Left ventricle myocardium superior (tissue), 1 donor: Measurements from ENCODE around the gene A4GALT. TPM values are rescaled to one million over a fixed set of nuclear protein-coding genes. Genes with fewer than 3 reads are reported as not detected.

Experiments
- ATAC-seq: fragments of 200-7000 bp; cut with Tn5 transposase; one replicate; pipeline ENCODE4 v1.9.1; 2020; ENCODE audit warnings: mild to moderate bottlenecking, moderate library complexity
- DNase-seq: peaks from one replicate; pipeline ENCODE4 v3.0.0-alpha.2; 2020
- intact Hi-C: fragments of 100-400 bp; cut with micrococcal nuclease; formaldehyde crosslinking; loops from one replicate; pipeline ENCODE4 v1.11.0; 2022
- total RNA-seq: library from RNA; stranded (reverse); fragmentation: NEBNext Ultra II Directional; extraction: Animal tissue kit (Norgen Biotek cat#: 25700); gene quantifications from one replicate; pipeline ENCODE4 v1.2.1, GENCODE V29; 2021
- donor health status: DM: no; HTN: yes; CAD: no; lungs with severe emphysema.

The A4GALT gene
- total RNA-seq, 1 donor from 2014 or later: 81.7 TPM

GRCh38 chr22:42711895-42712837, 8.5 kb downstream of the A4GALT start:
- ATAC-seq (peak; percentile 73), DNase-seq (peak; percentile 59)
- intact Hi-C loops: no loop called here

GRCh38 chr22:42711281-42711731, 9.4 kb downstream of the A4GALT start:
- DNase-seq: no peak
- no peak for ATAC-seq
- intact Hi-C loops: no loop called here

GRCh38 chr22:42708417-42708816, 12.3 kb downstream of the A4GALT start:
- intact Hi-C loops: no loop called here
- ATAC-seq (no peak), DNase-seq (no peak)

GRCh38 chr22:42707496-42707895, 13.2 kb downstream of the A4GALT start:
- DNase-seq (no peak), ATAC-seq (no peak)
- intact Hi-C loops: no loop called here

- ATAC-seq (no peak), DNase-seq (no peak)
- intact Hi-C loops: no loop called here
Measured at GRCh38 chr22:42704896-42705295, 15.8 kb downstream of the A4GALT start.

GRCh38 chr22:42702675-42703074, 18.0 kb downstream of the A4GALT start:
- intact Hi-C loops: no loop called here
- no peak for ATAC-seq
- DNase-seq: no peak

GRCh38 chr22:42701694-42702093, 19.0 kb downstream of the A4GALT start:
- ATAC-seq (no peak), DNase-seq (peak; percentile 41)
- intact Hi-C loops: no loop called here

- ATAC-seq (no peak), DNase-seq (no peak)
- intact Hi-C loops: no loop called here
Measured at GRCh38 chr22:42700901-42701300, 19.8 kb downstream of the A4GALT start.

GRCh38 chr22:42700355-42700754, 20.3 kb downstream of the A4GALT start:
- DNase-seq: no peak
- intact Hi-C loops: no loop called here
- ATAC-seq: no peak

- no peak for DNase-seq
- no peak for ATAC-seq
- intact Hi-C loops: no loop called here
Measured at GRCh38 chr22:42699976-42700352, 20.7 kb downstream of the A4GALT start.

- DNase-seq (peak; percentile 71), ATAC-seq (peak; percentile 20)
- intact Hi-C loops: no loop called here
Measured at GRCh38 chr22:42699281-42699975, 21.2 kb downstream of the A4GALT start.

- ATAC-seq: peak; percentile 81
- intact Hi-C loops: no loop called here
- DNase-seq: peak; percentile 94
Measured at GRCh38 chr22:42697542-42698013, 23.1 kb downstream of the A4GALT start.

GRCh38 chr22:42696331-42696967, 24.2 kb downstream of the A4GALT start:
- no peak for ATAC-seq
- peak; percentile 27 for DNase-seq
- intact Hi-C loops: no loop called here

- ATAC-seq (peak; percentile 26), DNase-seq (peak; percentile 82)
- intact Hi-C loops: no loop called here
Measured at GRCh38 chr22:42695294-42695693, 25.4 kb downstream of the A4GALT start.

GRCh38 chr22:42693763-42694683, 26.6 kb downstream of the A4GALT start:
- DNase-seq: peak; percentile 35
- intact Hi-C loops: no loop called here
- ATAC-seq: no peak

GRCh38 chr22:42693055-42693762, 27.5 kb downstream of the A4GALT start:
- intact Hi-C loops: no loop called here
- no peak for ATAC-seq
- peak; percentile 30 for DNase-seq

- intact Hi-C loops: no loop called here
- peak; percentile 38 for DNase-seq
- ATAC-seq: no peak
Measured at GRCh38 chr22:42692239-42693054, 28.2 kb downstream of the A4GALT start.
